Loucy (cell line): Measurements from ENCODE around the gene TACR2.

Source experiments
- H2AFZ ChIP-seq: fragments of 200-600 bp; sonication (generic); 2 replicates; pipeline ENCODE4 v1.6.0; 2016; ENCODE audit warnings: antibody characterized with exemption, mild to moderate bottlenecking, low read length, moderate library complexity
- H3F3A ChIP-seq: fragments of 200-600 bp; 2 replicates; pipeline ENCODE4 v1.6.0; 2016; ENCODE audit warnings: antibody characterized with exemption, low read depth, mild to moderate bottlenecking
- H3K27me3 ChIP-seq: fragments of 200-600 bp; sonication (generic); 2 replicates; pipeline ENCODE4 v1.6.1; 2014; ENCODE audit warnings: low read length, mild to moderate bottlenecking; ENCODE audit not compliant: insufficient read depth, poor library complexity, severe bottlenecking
- H3K36me3 ChIP-seq: fragments of 200-600 bp; sonication (generic); 2 replicates; pipeline ENCODE4 v1.6.1; 2016; ENCODE audit warnings: low read length; ENCODE audit not compliant: insufficient read depth
- H3K4me1 ChIP-seq: fragments of 200-600 bp; sonication (generic); 2 replicates; pipeline ENCODE4 v1.5.1; 2014; ENCODE audit warnings: low read length, mild to moderate bottlenecking; ENCODE audit not compliant: insufficient read depth, poor library complexity, severe bottlenecking
- H3K4me2 ChIP-seq: fragments of 200-600 bp; sonication (generic); 2 replicates; pipeline ENCODE4 v1.6.0; 2014; ENCODE audit warnings: antibody characterized with exemption, low read length, low read depth, mild to moderate bottlenecking; ENCODE audit not compliant: poor library complexity, severe bottlenecking
- H3K4me3 ChIP-seq: fragments of 200-600 bp; sonication (generic); 2 replicates; pipeline ENCODE4 v1.5.1; 2014; ENCODE audit warnings: low read length, mild to moderate bottlenecking, mixed read lengths; ENCODE audit not compliant: poor library complexity, severe bottlenecking
- H3K79me2 ChIP-seq: fragments of 200-600 bp; sonication (generic); 2 replicates; pipeline ENCODE4 v1.6.1; 2014; ENCODE audit warnings: low read length; ENCODE audit not compliant: insufficient read depth
- H3K9ac ChIP-seq: fragments of 200-600 bp; sonication (generic); 2 replicates; pipeline ENCODE4 v1.6.0; 2014; ENCODE audit warnings: mild to moderate bottlenecking, low read depth, low read length, moderate library complexity; ENCODE audit not compliant: poor library complexity, severe bottlenecking
- H3K9me2 ChIP-seq: fragments of 200-600 bp; sonication (generic); replicated peaks from 2 replicates; pipeline ENCODE4 v1.6.1; 2016; ENCODE audit warnings: low read depth, low read length, mixed read lengths
- H3K9me3 ChIP-seq: fragments of 200-600 bp; sonication (generic); 2 replicates; pipeline ENCODE4 v1.6.1; 2014; ENCODE audit warnings: mild to moderate bottlenecking, antibody characterized with exemption, low read length, low read depth; ENCODE audit not compliant: insufficient read depth
- H4K20me1 ChIP-seq: fragments of 200-600 bp; sonication (generic); 2 replicates; pipeline ENCODE4 v1.6.0; 2014; ENCODE audit warnings: antibody characterized with exemption, low read length, mild to moderate bottlenecking; ENCODE audit not compliant: insufficient read depth, poor library complexity, severe bottlenecking
- EZH2phosphoT487 ChIP-seq: fragments of 200-600 bp; IDR thresholded peaks from 2 replicates; pipeline ENCODE4 v1.6.1; 2018; ENCODE audit warnings: antibody characterized with exemption, mild to moderate bottlenecking, moderate library complexity, borderline replicate concordance
- TF ChIP-seq, protein P1 (sequence below): fragments of 200-600 bp; sonication (generic); conservative IDR thresholded peaks from 2 replicates; pipeline ENCODE4 v1.5.1; 2014; ENCODE audit warnings: mild to moderate bottlenecking, antibody characterized with exemption, low read length

Gene TACR2

DNA sequence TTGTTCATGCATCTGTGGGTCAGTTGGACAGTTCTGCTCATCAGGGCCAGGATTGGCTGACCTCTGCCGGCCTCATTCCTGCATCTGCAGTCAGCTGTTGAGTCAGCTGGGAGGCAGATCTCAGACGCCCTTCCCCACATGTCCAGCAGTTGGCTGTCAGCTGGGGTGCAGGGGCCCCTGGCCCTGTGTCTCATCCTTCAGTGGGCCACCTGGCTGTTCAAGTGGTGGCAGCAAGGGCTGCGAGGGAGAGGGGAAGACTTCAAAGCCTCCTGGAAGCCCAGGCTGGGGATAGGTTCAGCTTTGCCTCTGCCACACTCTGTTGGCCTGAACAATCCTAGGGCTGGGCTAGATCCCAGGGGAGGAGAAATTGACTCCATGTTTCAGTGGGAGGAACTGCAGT, 33.2 kb downstream of the TACR2 start:
- no peak overlapping the region for H3K9ac ChIP-seq
- TF ChIP-seq, protein P1, sequence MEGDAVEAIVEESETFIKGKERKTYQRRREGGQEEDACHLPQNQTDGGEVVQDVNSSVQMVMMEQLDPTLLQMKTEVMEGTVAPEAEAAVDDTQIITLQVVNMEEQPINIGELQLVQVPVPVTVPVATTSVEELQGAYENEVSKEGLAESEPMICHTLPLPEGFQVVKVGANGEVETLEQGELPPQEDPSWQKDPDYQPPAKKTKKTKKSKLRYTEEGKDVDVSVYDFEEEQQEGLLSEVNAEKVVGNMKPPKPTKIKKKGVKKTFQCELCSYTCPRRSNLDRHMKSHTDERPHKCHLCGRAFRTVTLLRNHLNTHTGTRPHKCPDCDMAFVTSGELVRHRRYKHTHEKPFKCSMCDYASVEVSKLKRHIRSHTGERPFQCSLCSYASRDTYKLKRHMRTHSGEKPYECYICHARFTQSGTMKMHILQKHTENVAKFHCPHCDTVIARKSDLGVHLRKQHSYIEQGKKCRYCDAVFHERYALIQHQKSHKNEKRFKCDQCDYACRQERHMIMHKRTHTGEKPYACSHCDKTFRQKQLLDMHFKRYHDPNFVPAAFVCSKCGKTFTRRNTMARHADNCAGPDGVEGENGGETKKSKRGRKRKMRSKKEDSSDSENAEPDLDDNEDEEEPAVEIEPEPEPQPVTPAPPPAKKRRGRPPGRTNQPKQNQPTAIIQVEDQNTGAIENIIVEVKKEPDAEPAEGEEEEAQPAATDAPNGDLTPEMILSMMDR: no peak
- no peak for TF ChIP-seq EZH2phosphoT487

DNA sequence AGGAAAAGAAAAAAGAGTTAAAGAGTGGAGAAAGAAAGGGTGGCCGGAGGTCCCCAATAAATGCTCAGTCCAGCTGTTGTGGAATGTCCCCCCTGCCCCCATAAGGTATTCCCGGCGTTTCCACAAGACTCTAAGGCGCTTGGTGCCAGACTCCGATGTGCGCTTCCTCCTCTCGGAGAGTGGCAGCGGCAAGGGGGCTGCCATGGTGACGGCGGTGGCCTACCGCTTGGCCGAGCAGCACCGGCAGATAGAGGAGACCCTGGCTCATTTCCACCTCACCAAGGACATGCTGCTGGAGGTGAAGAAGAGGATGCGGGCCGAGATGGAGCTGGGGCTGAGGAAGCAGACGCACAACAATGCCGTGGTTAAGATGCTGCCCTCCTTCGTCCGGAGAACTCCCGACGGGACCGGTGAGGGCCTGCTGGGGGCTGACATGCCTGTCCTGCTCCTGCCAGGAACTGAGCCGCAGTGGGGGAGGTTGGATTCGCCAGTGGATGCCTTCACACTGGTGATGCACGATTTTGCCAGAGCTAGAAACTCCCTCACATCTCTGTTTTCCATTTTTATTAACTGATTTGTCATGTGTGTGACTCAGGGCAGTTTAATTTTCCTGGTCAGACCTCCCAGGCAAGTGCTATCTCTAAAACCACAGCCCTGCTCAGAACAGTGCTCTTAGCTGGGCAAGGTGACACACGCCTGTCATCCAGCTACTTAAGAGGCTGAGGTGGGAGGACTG, 34.2 kb downstream of the TACR2 start:
- Histone ChIP-seq H3K4me2 (no peak overlapping the region), H3K4me3 (no peak overlapping the region), H3K27me3 (no peaks in the 10 kb centered on the region), H2AFZ (no peak overlapping the region), H3K4me1 (no peaks in the 10 kb centered on the region), H3K9ac (no peak overlapping the region), H3K36me3 (peaks cover 93% of the 10 kb centered on the region; the same call in 1 of the 2 replicates), H3K9me2 (no peaks in the 10 kb centered on the region), H3K79me2 (no peaks in the 10 kb centered on the region), H3F3A (no peaks in the 10 kb centered on the region), H3K9me3 (no peaks in the 10 kb centered on the region), H4K20me1 (no peaks in the 10 kb centered on the region)
- TF ChIP-seq, protein P1: no peak
- TF ChIP-seq EZH2phosphoT487: no peak

More for the DNA sequence above, 33.2 kb downstream of the TACR2 start:
- no peak overlapping the region for H3K4me2 ChIP-seq
- no peaks in the 10 kb centered on the region for H3F3A ChIP-seq
- no peak overlapping the region for H3K4me3 ChIP-seq
- no peaks in the 10 kb centered on the region for H3K9me3 ChIP-seq
- no peaks in the 10 kb centered on the region for H3K79me2 ChIP-seq
- no peaks in the 10 kb centered on the region for H3K27me3 ChIP-seq
- H2AFZ ChIP-seq: no peak overlapping the region
- no peaks in the 10 kb centered on the region for H4K20me1 ChIP-seq
- H3K9me2 ChIP-seq: no peaks in the 10 kb centered on the region
- no peaks in the 10 kb centered on the region for H3K4me1 ChIP-seq
- peaks cover 93% of the 10 kb centered on the region; the same call in 1 of the 2 replicates for H3K36me3 ChIP-seq

DNA sequence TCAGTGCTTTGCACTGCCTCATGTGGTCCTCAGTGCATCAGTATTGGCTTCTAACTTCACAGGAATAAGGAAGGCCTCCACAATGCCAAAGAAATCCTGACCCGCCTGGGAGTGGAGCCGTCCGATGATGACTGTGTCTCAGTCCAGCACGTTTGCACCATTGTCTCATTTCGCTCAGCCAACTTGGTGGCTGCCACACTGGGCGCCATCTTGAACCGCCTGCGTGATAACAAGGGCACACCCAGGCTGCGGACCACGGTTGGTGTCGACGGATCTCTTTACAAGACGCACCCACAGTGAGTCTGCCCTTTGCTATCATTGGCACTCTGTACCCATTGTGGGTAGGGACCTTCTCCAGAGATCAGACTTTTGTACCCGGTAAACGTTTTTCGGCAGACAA, 36.9 kb downstream of the TACR2 start:
- no peaks in the 10 kb centered on the region for H4K20me1 ChIP-seq
- H3K27me3 ChIP-seq: no peaks in the 10 kb centered on the region
- no peaks in the 10 kb centered on the region for H3K79me2 ChIP-seq
- no peaks in the 10 kb centered on the region for H3F3A ChIP-seq
- H3K9me2 ChIP-seq: no peaks in the 10 kb centered on the region
- no peaks in the 10 kb centered on the region for H3K9me3 ChIP-seq
- H2AFZ ChIP-seq: no peak overlapping the region
- H3K4me2 ChIP-seq: no peak overlapping the region
- H3K4me1 ChIP-seq: no peaks in the 10 kb centered on the region
- H3K4me3 ChIP-seq: no peak overlapping the region
- peaks cover 96% of the 10 kb centered on the region; the same call in 1 of the 2 replicates for H3K36me3 ChIP-seq
- TF ChIP-seq, protein P1: no peak
- no peak for TF ChIP-seq EZH2phosphoT487
- H3K9ac ChIP-seq: no peak overlapping the region
